ENCODE data around the gene INTS2. TPM values are rescaled to one million over a fixed set of nuclear protein-coding genes. Genes with fewer than 3 reads are reported as not detected.
"Not testable (repeated sequence)": the region's sequence is repeated elsewhere in the genome, so short reads cannot be mapped to it uniquely, and the experiment has no call there.

Gene INTS2, protein sequence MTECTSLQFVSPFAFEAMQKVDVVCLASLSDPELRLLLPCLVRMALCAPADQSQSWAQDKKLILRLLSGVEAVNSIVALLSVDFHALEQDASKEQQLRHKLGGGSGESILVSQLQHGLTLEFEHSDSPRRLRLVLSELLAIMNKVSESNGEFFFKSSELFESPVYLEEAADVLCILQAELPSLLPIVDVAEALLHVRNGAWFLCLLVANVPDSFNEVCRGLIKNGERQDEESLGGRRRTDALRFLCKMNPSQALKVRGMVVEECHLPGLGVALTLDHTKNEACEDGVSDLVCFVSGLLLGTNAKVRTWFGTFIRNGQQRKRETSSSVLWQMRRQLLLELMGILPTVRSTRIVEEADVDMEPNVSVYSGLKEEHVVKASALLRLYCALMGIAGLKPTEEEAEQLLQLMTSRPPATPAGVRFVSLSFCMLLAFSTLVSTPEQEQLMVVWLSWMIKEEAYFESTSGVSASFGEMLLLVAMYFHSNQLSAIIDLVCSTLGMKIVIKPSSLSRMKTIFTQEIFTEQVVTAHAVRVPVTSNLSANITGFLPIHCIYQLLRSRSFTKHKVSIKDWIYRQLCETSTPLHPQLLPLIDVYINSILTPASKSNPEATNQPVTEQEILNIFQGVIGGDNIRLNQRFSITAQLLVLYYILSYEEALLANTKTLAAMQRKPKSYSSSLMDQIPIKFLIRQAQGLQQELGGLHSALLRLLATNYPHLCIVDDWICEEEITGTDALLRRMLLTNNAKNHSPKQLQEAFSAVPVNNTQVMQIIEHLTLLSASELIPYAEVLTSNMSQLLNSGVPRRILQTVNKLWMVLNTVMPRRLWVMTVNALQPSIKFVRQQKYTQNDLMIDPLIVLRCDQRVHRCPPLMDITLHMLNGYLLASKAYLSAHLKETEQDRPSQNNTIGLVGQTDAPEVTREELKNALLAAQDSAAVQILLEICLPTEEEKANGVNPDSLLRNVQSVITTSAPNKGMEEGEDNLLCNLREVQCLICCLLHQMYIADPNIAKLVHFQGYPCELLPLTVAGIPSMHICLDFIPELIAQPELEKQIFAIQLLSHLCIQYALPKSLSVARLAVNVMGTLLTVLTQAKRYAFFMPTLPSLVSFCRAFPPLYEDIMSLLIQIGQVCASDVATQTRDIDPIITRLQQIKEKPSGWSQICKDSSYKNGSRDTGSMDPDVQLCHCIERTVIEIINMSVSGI
- 5.6 TPM for polyA plus RNA-seq (2013, experiment 1 of 2; ENCODE audit: insufficient read length)
- 6.1 TPM for polyA plus RNA-seq (2013, experiment 2 of 2; ENCODE audit: insufficient read length)

DNA sequence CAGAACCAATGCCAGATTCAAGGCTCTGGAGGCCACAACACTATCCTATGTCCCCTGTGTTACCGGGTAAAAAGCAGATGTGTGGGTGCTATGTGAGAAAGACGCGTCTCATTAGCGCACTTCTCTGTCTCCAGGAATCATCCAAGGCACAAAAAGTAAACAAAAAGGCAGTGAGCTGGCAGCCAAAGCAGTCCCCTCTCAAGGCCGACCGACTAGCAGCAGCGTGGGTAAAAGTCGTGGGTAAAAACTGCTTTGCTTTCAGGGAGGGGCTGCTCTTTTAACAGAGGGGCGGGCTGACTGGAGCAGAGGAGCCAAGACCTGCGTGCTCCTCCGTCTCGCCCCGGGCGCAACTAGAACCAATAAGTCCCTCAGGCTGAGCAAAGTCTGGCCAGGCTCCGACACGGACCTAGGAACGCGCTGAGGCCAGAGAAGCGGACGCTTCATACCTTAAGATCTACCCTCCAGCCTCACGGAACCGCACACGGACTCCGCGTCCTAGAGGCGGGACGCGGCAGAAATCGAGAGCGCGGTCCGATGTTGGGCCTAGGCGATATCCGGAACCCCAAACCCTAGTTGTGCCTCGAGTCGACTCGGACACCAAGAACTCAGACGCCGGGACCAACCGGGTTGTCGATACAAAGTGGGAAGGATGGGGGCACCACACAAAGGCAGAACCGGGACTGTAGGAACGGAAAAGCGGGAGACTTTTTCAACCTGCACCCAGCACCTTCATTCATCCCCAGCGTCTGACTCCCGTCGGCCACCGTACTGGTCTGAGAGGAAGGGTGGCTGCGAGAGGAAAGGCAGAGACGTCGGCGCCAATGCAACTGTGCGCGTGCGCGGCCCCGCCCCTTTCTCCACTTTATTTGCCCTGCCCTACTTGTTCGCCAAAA is at the start of gene INTS2:
Gene INTS2, minus strand, starts transcription at position 775 of the 893 bp plus-strand sequence. CDS start 1,338 bp downstream, outside the sequence.
- DNase-seq: peak; percentile 97

DNA sequence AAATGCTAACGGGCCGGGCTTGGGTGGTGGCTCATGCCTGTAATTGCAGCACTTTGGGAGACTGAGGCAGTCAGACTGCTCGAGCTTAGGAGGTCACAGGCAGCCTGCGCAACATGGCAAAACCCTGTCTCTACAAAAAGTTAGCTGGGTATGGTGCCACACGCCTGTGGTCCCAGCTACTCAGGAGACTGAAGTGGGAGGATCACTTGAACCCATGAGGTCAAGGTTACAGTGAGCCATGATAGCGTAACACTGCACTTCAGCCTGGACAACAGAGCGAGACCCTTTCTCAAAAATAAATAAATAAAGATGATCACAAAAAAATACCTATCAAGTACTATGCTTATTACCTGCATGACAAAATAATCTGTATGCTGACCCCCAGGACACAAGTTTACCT is 46.3 kb upstream of the INTS2 start:
- DNase-seq: no peak

DNA sequence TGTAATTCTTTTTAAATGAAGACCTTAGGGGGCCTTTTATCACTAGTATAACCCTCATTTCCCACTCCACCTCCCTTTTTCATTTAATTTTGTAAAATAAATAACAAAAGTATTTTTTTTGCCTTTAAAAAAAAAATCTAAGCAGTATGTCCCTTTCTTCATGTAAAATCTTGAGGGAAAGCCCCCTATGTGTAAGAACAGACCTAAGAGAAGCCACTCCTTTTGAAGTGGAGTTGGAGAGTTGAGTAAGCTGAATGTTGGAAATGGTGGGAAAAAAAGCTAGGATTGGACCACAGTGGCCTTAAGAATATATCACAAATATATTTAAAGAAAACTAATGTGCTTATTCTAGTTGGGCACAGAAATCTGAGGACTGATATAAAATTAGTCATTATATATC is 44.5 kb upstream of the INTS2 start:
- DNase-seq: no peak

GRCh38 chr17:61970030-61970429 is 42.2 kb upstream of the INTS2 start:
- no peak for DNase-seq

DNA sequence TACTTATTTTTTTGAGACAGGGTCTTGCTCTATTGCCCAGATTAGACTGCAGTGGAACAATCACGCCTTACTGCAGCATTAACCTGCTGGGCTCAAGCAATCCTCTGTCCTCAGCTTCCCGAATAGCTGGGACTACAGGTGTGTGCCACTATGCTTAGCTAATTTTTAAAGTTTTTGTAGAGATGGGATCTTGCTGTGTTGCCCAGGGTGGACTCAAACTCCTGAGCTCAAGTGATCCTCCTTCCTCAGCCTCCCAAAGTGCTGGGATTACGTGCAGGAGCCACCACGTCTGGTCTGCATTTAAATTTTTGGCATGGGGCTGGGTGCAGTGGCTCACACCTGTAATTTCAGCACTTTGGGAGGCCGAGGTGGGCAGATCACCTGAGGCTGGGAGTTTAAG is 41.0 kb upstream of the INTS2 start:
- no peak for DNase-seq

- no peak for DNase-seq
Observed at GRCh38 chr17:61967729-61968128, 39.9 kb upstream of the INTS2 start.

DNA sequence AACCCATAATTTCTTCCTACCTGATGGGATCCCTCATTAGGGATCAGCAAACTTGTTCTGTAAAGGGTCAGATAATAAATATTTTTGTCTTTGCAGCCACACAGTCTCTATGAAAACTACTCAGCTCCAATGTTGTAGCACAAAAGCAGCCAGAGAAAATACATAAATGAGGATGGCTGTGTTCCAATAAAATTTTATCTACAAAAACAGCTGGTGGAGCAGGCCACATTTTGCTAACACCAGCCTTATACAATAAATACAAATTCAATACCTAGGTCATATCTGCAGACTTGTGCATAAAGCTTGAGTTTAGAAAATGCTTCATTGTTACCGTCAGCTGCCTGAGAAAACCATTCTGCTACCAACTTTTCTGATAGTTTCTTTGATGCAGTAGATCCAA is 38.4 kb upstream of the INTS2 start:
- DNase-seq: no peak

DNA sequence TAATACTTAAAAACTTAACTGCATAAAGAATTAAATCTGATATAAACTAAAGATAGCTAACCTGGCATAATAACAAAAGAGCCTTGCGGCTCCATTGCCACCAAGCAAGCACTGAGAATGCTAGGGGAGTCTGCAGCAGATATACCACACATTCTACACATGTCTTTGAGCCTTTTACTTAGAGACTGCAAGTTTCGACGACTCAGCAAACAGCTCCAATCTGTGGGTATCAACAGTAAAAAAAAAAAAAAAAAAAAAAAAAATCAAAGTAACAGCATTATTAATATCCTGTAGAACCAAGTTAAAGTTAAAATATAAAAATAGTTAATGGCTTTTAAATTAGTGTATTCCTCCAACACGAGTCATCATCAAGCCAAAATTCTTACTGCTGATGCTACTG is 27.8 kb upstream of the INTS2 start:
- DNase-seq: peak; percentile 3

DNA sequence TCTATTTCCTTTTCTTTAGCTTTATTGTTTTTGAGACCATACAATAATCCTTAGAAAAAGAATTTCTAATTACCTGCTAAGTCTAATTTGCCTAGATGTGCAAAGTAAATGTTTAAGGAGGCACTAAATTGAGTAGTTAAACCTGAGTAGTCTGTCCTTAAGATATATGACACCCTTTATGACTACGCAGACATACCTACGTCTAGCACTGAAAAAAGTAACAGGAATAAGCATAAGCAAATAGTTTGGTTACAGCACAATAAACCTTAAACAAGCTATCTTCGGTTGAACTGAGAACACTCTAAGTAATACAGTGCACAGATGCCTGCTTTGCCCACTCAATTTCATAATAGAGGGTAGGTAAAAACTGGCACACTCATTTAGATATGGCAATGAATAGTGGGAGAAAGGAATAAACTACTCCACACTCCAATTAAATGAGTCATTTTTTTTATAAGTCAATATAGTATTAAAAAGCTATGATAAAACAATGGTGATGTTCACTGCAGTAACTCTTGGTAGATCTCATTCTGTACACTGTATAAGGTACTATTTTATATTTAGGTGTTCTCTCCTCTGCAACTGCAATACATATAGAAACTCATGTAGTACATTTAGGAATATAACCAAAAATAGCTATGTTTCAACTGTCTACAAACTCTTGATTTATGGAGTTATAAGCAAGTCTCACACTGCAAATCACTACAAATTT is 19.7 kb upstream of the INTS2 start:
- DNase-seq: no peak

- no peak for DNase-seq
Observed at GRCh38 chr17:61946359-61946758, 18.6 kb upstream of the INTS2 start.

DNA sequence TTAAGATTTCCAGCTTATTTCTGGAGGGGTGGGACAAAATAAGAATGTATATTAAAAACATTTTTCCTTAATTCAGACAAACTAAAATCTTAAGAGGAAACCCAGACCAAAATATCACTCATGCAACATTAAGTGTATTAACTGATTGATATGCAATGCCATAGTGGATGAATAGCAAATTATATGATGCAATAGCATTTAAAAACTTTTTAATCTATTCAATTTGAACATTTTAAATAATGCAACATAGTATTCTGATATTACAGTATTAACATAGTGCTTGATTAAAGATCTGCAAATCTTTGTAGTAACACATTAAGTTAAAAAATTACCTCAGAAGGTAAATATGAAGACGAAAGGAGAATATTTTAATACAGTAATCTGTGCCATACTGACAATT is 15.3 kb upstream of the INTS2 start:
- no peak for DNase-seq

GRCh38 chr17:61942085-61942484 is 14.3 kb upstream of the INTS2 start:
- no peak for DNase-seq

DNA sequence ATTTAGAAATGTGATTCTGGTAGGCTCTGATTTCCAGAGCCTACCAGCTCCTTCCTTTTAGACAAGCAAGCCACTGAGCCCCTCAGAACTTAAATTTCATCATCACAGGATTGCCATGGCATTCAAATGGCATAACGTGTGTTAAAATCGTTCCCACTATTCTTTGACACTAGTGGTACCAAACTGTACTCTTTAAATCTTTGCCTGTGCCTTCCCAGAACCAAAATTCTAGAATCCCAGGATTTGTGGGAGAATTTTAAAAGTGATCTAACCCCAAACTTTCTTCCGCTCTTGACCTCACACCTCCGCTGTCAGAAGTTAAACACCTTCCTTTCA is 287 bp upstream of the INTS2 start:
- DNase-seq: no peak

DNA sequence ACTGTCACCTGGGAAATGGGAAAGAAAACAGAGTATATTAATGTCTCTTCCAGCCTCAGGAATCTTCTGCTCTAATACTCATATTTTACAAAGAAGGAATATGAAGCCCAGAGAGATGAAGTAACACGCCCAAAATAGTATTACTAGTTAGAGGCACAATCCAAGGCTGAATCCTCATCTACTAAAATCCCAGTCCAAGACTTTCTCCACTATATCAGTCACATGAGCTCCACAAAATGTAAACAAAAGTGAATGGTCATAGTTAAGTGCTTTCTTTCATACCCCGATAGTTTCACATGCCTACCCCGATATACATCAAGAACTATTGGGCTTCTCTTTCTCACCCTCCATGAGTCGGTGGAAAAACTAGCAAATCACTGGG is 965 bp downstream of the INTS2 start:
- DNase-seq: peak; percentile 20

- DNase-seq: not testable (repeated sequence)
Observed at GRCh38 chr17:61915162-61915561, 12.6 kb downstream of the INTS2 start.

- no peak for DNase-seq
Observed at GRCh38 chr17:61908292-61909037, 19.3 kb downstream of the INTS2 start.

DNA sequence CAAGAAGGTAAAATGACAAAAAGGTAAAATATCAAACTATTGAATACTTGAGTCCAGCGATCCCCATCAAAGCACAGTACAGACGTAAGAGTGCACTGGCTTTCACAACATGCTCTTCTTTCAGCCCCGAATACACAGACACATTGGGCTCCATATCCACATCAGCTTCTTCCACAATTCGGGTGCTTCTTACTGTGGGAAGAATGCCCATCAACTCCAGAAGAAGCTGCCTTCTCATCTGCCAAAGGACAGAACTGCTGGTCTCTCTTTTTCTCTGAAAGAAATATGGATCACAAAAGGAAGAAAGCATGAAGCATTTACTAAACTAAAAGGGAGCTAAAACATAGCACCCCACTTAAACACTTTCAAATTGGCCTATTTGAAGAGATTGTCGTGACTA is 20.4 kb downstream of the INTS2 start:
- DNase-seq: no peak

- DNase-seq: no peak
Observed at GRCh38 chr17:61904094-61904710, 23.6 kb downstream of the INTS2 start.

DNA sequence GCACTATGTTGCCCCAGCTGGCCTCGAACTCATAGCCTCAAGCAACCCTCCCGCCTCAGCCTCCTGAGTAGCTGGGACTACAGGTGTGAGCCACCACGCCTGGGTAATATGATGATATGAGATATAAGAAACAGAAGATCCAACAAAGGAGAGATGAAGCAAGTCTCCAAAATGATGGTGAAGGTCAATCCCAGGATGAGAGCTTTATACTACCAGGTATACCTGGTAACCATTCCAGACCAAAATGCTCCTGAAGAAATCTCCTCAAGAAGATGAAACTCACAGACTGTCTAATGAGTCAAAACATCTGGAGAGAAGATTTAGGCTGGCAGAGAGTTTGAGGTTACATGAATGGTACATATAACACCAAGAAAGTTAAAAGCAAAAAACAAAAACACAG is 24.5 kb downstream of the INTS2 start:
- no peak for DNase-seq

- DNase-seq: no peak
Observed at GRCh38 chr17:61897548-61898180, 30.1 kb downstream of the INTS2 start.
